Right hindlimb (tissue), 1 donor: Measurements from ENCODE around the gene OTOA.
"Not testable (repeated sequence)": the region's sequence is repeated elsewhere in the genome, so short reads cannot be mapped to it uniquely, and the experiment has no call there.

Source experiments
- DNase-seq: peaks from one replicate; pipeline ENCODE4 v3.0.0-alpha.2; 2018

OTOA gene

DNA sequence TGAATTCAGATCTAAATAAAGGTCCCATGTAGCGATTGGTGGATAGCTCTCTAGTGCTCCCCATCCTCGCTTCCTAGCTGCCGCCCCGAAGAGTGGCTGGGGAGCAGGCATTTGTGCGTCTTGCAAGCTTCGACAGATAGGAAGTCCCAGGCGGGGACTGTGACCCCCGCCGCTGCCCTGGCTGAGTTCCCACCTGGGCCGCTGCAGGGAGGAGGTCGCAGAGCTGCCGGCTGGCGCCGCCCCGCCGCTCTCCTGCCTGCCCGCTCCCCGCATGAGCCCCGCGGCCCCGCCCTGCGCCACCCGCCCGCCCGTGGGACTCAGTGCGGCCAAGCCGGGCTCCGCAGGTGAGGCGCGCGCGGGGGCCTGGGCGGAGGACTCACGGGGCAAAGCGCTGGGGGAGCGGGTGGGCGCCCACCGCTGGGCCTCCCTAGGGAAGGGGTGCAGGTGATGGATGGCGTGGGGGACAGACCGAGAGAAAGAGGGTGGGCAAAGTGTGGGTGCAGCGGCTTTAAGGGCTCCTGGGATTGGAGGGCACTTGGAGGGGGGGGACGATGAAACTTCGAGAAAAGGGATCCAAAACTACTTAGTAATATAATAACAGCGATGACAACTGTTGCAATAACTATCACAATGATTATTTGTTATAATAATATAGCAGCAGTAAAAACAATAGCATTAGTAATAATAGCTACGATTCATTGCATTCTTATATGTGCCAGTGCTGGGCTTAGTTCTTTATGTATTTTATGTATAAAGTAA, at the start of gene OTOA:
Gene OTOA, plus strand, starts transcription at position 80 of the 759 bp plus-strand sequence. CDS start 14,547 bp downstream, outside the sequence.
- DNase-seq: no peak

DNA sequence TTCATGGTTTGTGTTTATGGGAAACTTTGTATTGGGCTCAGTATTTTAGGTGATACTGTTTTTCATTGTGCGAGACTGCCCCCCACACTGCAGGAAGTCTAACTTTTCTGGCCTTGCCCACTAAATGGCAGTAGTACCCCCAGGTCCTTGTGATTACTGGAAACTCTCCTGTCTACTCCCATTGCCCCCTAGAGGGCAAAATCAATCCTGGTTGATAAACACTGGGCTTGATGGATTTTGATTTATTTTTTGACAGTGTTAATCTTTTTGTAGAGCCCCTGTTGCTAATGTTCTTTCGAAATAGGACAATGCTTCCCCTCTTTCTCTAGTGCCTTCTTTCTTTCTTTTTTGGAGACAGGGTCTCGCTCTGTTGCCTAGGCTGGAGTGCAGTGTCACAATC, 48.9 kb upstream of the OTOA start:
- DNase-seq: no peak

DNA sequence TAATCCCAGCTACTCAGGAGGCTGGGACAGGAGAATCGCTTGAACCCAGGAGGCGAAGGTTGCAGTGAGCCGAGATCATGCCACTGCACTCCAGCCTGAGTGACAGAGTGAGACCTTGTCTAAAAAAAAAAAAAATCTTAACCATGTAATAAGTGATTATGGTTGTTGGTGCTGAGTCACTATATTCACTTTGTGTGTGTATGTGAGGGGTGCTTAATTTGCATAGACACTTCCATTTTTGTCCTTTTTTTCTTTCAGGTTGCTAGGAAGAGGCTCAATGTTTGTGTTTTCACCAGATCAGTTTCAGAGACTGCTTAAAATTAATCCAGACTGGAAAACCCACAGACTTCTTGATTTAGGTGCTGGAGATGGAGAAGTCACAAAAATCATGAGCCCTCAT, 46.2 kb upstream of the OTOA start:
- DNase-seq: no peak

DNA sequence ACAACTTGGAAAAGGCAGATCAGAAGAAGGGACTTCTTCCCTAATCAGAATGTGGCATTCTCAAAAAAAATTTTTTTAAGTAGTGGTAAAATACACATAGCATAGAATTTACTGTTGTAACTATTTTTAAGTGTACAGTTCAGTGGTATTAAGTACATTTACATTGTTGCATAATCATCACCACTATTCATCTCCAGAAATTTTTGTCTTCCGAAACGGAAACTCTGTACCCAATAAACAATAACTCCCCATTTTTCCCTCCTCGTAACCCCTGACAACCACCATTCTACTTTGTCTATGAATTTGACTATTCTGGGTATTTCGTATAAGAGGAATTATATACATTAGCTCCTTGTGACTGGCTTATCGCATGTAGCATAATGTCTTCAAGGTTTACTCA, 45.5 kb upstream of the OTOA start:
- DNase-seq: no peak

DNA sequence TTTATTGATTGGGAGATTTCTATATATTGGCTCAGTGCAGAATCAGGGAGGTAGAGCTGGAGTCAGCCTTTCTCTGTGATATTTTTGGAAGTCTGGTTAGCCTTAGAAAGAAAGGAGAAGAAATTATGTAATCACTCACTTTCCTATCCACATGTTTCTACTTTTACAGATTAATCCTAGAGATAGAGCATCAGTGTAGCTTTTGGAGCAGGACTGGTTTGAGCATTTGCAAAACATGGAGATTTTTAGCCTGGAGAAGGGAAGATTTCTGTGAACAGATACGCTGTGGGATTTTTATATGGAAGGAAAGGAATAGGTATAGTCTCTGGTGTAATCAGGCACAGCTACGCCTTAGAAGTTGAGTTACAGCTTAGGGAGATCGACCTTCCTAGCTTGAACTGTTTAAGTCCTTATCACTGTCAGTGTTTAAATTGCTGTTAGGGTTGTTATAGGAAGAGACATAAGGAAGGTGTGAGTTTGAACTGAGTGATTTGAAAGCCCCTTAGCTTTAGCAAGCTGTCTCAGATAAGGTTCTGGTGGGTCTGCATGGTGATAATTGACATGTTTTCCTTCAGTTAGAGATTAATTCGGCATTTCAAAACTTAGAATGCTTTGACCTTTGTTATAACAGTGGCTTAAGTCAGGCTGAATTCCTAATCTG, 43.9 kb upstream of the OTOA start:
- no peak for DNase-seq

DNA sequence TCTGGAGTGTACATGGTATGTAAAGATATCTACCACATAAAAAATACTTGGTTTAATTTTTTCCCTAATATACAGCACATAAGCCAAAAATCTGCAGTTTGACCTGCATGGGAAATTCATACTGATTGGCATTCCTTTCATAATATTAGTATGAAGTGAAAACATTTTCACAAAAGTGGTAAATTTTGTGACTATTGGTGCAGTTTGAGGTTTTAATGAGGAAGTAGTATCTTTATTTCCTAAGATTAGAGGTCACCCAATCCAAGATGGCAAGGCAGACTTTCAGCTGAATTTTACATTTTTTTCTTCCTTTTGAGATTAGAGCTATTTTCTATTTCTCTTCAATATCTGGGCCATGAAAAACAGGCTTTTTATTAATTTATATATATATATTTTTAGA, 43.2 kb upstream of the OTOA start:
- DNase-seq: no peak

DNA sequence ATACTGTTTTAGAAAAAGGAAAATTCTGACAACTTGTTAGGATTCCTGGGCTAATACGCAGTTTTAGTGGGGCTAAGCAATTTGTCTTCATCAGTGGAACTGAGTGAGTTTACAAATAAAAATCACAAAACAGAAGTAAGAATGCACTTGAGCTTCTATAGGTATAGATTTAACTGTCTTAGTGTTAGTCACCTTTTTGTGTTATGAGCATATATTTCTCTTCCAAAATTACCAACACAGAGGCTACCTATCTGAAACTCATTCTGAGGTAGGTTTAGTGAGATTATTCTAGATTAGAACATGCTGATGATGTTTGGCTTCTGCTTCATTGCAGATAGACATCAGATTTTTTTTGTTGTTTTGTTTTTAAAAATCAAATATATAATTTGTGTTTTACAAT, 41.2 kb upstream of the OTOA start:
- no peak for DNase-seq

DNA sequence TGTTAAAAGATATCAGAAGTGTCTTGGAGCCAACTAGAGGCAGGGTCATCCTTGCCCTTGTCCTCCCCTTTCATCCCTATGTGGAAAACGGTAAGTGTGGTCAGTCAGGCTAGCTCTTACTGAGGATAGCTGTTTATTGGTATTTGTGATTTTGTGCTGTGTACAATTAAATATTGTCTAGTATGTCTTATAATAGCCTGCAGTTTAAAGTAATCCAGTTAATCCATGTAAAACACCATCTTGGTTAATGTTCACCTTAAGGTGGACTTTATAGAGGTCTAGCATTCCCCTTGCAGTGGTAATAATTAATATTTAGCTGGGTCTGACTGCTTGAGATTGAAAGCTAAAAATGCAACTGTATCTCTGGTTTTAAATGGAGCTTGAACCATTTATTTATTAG, 38.7 kb upstream of the OTOA start:
- no peak for DNase-seq

DNA sequence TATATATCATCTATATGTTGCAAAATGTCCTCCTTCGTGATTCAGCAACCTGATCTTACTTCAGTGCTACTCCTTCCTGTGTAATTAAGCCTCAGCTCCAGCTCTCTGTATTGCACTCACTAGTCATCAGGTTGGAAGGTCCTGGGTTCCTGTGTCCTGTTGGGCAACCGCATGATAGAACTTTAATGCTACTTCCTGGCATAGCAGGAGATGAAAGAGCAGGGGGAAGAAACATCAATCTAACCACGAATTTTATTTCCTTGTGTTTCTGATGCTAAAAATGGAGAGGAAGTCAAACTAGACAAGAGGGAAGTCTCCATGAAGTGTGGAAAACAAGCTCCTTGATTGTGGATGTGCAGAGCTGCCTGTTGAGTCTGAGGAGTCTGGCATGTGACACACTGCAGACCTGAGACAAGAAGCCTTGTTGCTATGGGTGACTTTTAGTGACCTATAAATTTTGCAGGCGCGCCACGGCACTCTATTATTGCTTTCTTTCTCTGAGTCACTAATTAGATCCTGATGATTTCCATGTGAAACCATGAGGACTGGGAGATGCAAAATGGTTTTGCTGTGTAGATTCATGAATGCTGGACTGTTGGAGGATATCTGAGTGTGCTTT, 37.0 kb upstream of the OTOA start:
- DNase-seq: no peak

DNA sequence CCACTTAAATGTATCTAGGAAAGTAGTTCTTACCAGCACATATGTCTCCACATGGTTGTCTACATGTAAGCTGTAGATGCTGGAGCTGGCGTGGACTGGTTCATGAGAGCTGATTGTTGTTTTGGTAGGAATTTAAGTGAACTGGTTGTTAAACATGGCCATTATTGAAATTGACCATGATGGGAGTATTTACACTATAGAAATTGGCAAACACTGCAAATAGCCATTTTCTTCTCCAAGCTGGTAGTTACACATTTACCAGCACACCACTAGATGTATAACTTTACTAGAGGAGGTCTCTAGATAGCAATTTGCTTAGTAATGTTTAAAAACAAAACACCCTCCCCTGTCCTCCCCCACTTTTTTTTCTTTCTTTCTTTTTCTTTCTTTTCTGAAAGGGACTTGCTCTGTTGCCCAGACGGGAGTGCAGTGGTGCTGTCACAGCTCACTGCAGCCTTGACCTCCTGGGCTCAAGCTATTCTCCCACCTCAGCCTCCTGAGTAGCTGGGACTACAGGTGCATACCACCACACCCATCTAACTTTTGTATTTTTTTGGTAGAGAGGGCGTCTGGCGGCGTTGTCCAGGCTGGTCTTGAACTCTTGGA, 35.5 kb upstream of the OTOA start:
- DNase-seq: no peak

DNA sequence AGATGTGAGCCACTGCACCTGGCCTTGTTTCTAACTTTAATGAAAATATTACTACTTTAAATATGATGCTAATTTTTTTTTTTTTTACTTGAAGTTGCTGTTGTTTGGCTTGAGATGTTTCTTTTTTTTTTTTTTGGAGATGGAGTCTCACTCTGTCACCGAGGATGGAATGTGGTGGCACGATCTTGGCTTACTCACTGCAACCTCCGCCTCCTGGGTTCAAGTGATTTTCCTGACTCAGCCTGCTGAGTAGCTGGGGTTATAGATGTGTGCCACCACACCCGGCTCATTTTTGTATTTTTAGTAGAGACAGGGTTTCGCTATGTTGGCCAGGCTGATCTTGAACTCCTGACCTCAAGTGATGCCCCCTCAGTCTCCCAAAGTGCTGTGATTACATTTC, 35.0 kb upstream of the OTOA start:
- no peak for DNase-seq

DNA sequence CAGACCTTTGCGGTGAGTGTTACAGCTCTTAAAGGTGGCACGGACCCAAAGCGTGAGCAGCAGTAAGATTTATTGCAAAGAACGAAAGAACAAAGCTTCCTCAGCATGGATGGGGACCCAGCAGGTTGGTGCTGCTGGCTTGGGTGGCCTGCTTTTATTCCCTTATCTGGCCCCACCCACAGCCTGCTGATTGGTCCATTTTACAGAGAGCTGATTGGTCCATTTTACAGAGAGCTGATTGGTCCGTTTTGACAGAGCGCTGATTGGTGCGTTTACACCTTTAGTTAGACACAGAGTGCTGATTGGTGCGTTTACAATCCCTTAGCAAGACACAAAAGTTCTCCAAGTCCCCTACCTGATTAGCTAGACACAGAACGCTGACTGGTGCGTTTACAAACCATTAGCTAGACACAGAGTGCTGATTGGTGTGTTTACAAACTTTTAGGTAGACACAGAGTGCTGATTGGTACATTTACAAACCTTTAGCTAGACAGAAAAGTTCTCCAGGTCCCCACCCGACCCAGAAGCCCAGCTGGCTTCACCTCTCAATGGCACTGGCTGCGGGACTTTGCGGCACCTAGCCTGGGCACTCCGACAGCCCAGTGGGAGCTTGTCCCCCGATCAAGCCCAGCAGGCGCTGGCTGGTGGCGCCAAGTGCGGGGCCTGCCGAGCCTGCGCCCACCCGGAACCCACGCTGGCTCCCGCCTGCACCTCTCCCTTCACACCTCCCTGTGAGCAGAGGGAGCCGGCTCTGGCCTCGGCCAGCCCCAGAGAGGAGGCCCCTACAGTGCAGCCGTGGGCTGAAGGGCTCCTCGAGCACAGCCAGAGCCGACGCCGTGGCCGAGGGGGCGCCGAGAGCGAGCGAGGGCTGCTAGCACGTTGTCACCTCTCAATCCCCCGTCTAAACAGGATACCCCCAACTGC, 33.9 kb upstream of the OTOA start:
- DNase-seq: not testable (repeated sequence)

DNA sequence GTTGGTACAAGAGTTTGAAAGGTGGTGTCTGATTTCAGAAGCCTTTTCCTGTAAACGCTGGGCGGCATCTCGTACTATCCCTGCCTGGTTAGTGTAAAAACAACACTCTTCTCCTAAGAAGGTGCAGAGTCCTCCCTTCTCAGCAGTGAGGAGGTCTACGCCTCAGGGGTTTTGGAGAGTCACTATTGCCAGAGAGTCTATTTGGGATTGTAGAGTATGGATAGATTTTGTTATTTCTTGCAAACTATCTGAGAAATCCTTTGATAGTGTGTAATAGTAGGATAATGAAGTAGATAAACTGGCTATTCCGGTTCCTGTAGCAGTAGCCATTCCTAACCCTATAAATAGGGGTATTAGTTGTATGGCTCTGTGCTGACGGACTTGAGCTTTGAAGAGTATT, 32.9 kb upstream of the OTOA start:
- not testable (repeated sequence) for DNase-seq

DNA sequence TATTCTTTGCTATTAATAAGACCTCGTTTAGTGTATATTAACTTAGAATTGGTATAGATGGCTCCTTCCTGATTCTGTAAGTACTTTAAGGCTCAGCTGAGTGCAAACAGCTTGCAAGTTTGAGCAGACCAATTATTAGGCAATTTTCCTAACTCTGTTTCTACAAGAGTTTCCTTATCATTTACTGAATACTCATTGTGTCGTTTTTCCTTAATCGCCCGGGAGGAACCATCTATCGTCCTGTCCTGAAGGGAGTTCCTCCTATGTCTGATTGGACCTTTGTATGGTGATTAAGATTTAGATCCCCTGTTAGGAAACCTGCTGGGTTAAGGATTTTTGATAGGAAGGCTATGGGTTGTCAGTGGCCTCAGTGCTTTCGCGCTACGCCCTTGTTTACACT, 32.4 kb upstream of the OTOA start:
- DNase-seq: not testable (repeated sequence)

DNA sequence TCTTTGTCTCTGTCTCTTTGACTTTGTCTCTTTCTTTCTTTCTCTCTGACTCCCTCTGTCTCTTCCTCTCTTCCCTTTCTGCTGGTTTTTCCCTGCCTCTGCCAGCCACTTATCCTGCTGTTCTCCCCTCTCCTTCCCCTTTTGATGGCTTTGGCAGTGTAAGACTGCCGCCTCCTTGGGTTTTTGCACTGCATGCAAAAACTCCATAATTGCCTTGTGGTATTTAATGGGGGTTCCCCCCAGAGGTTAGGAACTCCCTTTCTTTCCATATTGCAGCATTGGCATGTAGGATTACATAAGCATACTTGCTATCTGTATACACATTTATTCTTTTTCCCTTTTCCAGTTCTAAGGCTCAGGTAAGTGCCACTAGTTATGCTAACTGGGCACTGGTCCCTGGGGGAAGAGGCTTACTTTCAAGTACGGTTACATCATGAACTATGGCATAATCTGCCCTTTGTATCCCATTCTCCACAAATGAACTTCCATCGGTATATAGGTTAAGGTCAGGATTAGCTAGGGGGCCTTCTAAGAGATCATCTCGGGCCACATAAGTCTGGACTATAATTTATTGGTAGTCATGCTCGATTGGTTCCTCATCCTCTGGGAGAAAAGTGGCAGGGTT, 31.7 kb upstream of the OTOA start:
- not testable (repeated sequence) for DNase-seq

DNA sequence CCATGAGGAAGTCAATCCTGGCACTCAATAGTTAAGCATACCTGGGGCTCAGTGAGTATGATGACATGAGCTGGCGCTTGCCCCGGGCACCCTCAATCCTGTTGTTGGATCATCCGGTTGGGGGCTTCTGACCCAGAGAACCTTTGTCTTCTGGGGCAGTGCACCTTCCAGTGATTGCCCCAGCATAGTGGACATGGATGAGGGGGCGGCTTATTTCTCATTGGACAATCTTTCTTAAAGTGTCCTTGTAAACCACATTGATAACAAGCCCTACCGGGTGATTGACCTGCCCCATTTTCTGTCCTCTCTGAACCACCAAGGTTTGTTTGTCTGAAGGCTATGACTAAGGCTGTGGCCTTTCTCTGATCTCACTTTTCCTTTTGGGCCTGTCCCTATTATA, 29.6 kb upstream of the OTOA start:
- DNase-seq: no peak

DNA sequence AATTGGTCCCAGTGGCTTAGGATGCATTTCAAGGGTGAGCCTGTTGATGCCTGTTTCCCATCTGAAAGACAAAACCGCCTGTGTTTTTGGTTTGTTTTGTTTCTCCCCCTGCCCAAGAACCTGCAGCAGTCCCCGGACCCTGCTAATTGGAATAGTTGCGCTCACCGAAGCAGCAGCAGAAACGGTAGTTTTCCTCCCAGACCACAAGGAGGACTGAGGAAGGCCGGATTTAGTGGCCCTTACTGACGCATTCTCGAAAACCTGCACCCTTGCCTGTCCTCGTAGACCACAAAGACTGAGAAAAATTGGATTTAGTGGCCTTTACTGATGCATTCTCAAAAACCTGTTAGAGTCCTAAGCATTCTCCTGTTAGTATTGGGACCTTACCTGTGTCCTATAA, 28.1 kb upstream of the OTOA start:
- DNase-seq: not testable (repeated sequence)

DNA sequence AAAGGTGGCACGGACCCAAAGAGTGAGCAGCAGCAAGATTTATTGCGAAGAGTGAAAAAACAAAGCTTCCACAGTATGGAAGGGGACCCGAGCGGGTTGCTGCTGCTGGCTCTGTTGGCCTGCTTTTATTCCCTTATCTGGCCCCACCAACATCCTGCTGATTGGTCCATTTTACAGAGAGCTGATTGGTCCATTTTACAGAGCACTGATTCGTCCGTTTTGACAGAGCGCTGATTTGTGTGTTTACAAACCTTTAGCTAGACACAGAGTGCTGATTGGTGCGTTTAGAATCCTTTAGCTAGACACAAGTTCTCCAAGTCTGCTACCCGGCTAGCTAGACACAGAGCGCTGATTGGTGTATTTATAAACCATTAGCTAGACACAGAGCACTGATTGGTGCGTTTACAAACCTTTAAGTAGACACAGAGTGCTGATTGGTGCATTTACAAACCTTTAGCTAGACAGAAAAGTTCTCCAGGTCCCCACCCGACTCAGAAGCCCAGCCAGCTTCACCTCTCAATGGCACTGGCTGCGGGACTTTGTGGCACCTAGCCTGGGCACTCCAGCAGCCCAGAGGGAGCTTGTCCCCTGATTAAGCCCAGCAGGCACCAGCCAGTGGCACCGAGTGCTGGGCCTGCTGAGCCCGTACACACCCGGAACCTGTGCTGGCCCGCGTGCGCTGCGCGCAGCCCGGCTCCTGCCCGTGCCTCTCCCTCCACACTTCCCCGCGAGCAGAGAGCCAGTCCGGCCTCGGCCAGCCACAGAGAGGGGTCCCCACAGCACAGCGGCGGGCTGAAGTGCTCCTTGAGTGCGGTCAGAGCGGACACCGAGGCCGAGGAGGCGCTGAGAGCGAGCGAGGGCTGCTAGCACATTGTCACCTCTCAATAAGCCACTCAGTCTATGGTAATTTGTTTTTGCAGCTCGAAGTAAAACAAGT, 26.5 kb upstream of the OTOA start:
- no peak for DNase-seq

DNA sequence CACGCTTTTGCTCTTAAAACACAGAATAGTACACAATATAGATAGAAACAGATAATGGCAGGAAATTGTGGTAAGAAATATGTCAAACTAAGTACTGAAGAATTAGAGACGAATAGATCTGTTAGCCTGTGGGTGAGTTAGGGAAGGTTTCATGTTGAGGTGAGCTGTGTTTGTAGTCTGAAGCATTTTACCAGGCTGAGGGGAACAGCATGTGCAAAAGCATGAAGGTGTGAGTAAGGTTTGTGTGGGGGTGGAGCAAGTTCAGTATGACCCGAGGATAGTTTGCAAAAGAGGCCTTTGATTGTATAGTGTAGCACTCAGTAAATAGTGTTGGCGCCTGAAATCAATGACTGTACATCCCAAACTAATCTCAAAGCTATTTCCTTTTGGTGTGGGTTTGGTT, 25.2 kb upstream of the OTOA start:
- DNase-seq: no peak

DNA sequence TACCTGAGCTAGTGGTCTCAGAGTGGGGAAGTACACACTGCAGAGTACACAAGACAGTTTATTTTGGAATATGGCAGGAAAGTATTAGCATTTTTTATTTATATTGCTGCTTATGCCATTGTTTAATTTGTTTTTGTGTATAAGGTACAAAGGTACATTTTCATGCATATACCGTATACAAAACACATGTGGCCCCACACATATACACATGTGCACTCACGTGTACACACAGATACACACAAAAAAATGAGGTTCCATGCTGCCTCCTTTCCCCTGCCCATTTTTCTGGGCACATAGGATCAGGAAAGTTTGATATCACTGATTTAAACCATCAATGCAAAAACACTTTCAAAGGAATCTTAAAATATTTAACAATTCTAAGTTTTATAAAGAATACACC, 24.3 kb upstream of the OTOA start:
- DNase-seq: no peak

DNA sequence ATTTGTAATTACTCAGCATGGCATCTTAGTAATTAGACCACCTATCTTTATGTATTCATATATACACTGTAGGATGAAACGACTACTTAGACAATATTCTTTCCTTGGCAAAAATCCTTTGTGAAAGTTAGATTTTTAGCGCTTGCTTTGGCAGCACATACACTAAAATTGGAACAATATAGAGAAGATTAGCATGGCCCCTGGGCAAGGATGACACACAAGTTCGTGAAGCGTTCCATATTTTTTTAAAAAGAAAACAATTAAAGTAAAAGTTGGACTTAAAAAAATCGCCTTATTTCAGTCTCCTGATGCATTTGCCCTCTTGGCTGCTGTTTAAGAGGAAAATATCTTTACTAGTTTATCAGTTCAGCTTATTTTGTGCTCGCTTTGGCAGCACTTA, 21.9 kb upstream of the OTOA start:
- no peak for DNase-seq
